GM13976 (cell line): ENCODE measurements around the gene HDGFL3.
A peak's percentile ranks its signal among the peaks of the same experiment; 100 is the strongest.

Experiments used
- DNase-seq: peaks from one replicate; pipeline ENCODE4 v3.0.0; 2012; ENCODE audit warnings: low spot score
- CTCF ChIP-seq: IDR thresholded peaks from 2 replicates; pipeline ENCODE4 v1.5.1; 2012; ENCODE audit warnings: borderline replicate concordance, mild to moderate bottlenecking; ENCODE audit not compliant: insufficient read depth; ENCODE audit errors: extremely low read depth, missing control alignments, control extremely low read depth
- in situ Hi-C: fragments of 300-500 bp; cut with MboI; formaldehyde crosslinking; loops from one replicate; pipeline ENCODE4 v1.12.0; 2022; ENCODE audit warnings: low sequenced_read_pairs, mixed read lengths, inconsistent platforms; ENCODE audit not compliant: unreplicated experiment

Gene HDGFL3

GRCh38 chr15:83107841-83108181 lies 99.8 kb downstream of the HDGFL3 start:
- in situ Hi-C loops: no loop called here
- no peak for DNase-seq
- TF ChIP-seq CTCF: no peak

- peak; percentile 49 for DNase-seq
- in situ Hi-C loops: no loop called here
These were observed 100.4 kb downstream of the HDGFL3 start, which contains the start of gene TM6SF1 for GRCh38 chr15:83106994-83107840. TSS of gene TM6SF1 (plus strand) at chr15:83107645. CDS start at chr15:83107681, 36 bp downstream.

GRCh38 chr15:83105440-83105839 lies 102.2 kb downstream of the HDGFL3 start:
- in situ Hi-C loops: no loop called here
- no peak for TF ChIP-seq CTCF
- no peak for DNase-seq

More at GRCh38 chr15:83106994-83107840, 100.4 kb downstream of the HDGFL3 start, which contains the start of gene TM6SF1:
- no peak for TF ChIP-seq CTCF

- TF ChIP-seq CTCF: no peak
- no peak for DNase-seq
- in situ Hi-C loops: no loop called here
These were observed 103.5 kb downstream of the HDGFL3 start for GRCh38 chr15:83104141-83104540.

- TF ChIP-seq CTCF: no peak
- no peak for DNase-seq
- in situ Hi-C loops: no loop called here
These were observed 105.3 kb downstream of the HDGFL3 start for GRCh38 chr15:83102346-83102745.

GRCh38 chr15:83100097-83100646 lies 107.5 kb downstream of the HDGFL3 start:
- in situ Hi-C loops: no loop called here
- no peak for DNase-seq
- TF ChIP-seq CTCF: no peak
